H7 (cell line): ENCODE data around the gene ELL. TPM values are rescaled to one million over a fixed set of nuclear protein-coding genes. Genes with fewer than 3 reads are reported as not detected.

Source experiments
- DNase-seq: peaks from one replicate; pipeline ENCODE4 v3.0.0; 2012
- H3K27me3 ChIP-seq: 2 replicates; pipeline ENCODE4 v1.6.0; 2011; ENCODE audit warnings: mild to moderate bottlenecking, low read length; ENCODE audit not compliant: control insufficient read depth, insufficient read depth
- H3K36me3 ChIP-seq: replicated peaks from 2 replicates; pipeline ENCODE4 v1.5.1; 2011; ENCODE audit warnings: low read length; ENCODE audit not compliant: control insufficient read depth, insufficient read depth
- H3K4me3 ChIP-seq: 2 replicates; pipeline ENCODE4 v1.5.1; 2011; ENCODE audit warnings: low read depth, mild to moderate bottlenecking, control low read depth, low read length, moderate library complexity; ENCODE audit not compliant: insufficient read depth
- total RNA-seq: library from RNA; depleted of rRNA; stranded (reverse); fragments of >200 nt; shearing (Covaris generic); gene quantifications from 2 replicates; pipeline ENCODE4 v1.2.3, GENCODE V29; 2014

The ELL gene
- total RNA-seq, 1 experiment from 2014 or later = 17.0 TPM

GRCh38 chr19:18449552-18449951 is 72.3 kb downstream of the ELL start:
- Histone ChIP-seq H3K27me3 (no peaks in the 10 kb centered on the region), H3K4me3 (no peak overlapping the region), H3K36me3 (peaks cover 1% of the 10 kb centered on the region)
- DNase-seq = no peak

GRCh38 chr19:18446811-18447359 is 75.0 kb downstream of the ELL start:
- Histone ChIP-seq H3K4me3 (no peak overlapping the region), H3K27me3 (no peaks in the 10 kb centered on the region), H3K36me3 (peaks cover 1% of the 10 kb centered on the region)
- no peak for DNase-seq

GRCh38 chr19:18446145-18446810 is 75.6 kb downstream of the ELL start:
- no peak overlapping the region for H3K4me3 ChIP-seq
- H3K27me3 ChIP-seq = no peaks in the 10 kb centered on the region
- H3K36me3 ChIP-seq = peaks cover 1% of the 10 kb centered on the region
- no peak for DNase-seq

GRCh38 chr19:18445262-18445948 is 76.5 kb downstream of the ELL start:
- H3K36me3 ChIP-seq = peaks cover 1% of the 10 kb centered on the region
- H3K27me3 ChIP-seq = no peaks in the 10 kb centered on the region
- H3K4me3 ChIP-seq = no peak overlapping the region
- DNase-seq = no peak

- peaks cover 1% of the 10 kb centered on the region for H3K36me3 ChIP-seq
- H3K4me3 ChIP-seq = no peak overlapping the region
- DNase-seq = no peak
- no peaks in the 10 kb centered on the region for H3K27me3 ChIP-seq
Measured at GRCh38 chr19:18444513-18444912, 77.4 kb downstream of the ELL start.

GRCh38 chr19:18443831-18444230 is 78.0 kb downstream of the ELL start:
- DNase-seq = no peak
- Histone ChIP-seq H3K36me3 (peaks cover 1% of the 10 kb centered on the region), H3K4me3 (no peak overlapping the region), H3K27me3 (no peaks in the 10 kb centered on the region)

GRCh38 chr19:18443406-18443805 is 78.5 kb downstream of the ELL start:
- no peak for DNase-seq
- H3K4me3 ChIP-seq = no peak overlapping the region
- H3K27me3 ChIP-seq = no peaks in the 10 kb centered on the region
- peaks cover 1% of the 10 kb centered on the region for H3K36me3 ChIP-seq

- DNase-seq = no peak
- no peaks in the 10 kb centered on the region for H3K27me3 ChIP-seq
- peaks cover 1% of the 10 kb centered on the region for H3K36me3 ChIP-seq
- no peak overlapping the region for H3K4me3 ChIP-seq
Measured at GRCh38 chr19:18442941-18443340, 78.9 kb downstream of the ELL start.

- Histone ChIP-seq H3K27me3 (no peaks in the 10 kb centered on the region), H3K36me3 (peaks cover 1% of the 10 kb centered on the region), H3K4me3 (no peak overlapping the region)
- no peak for DNase-seq
Measured at GRCh38 chr19:18441804-18442788, 79.8 kb downstream of the ELL start.

GRCh38 chr19:18440936-18441803 is 80.7 kb downstream of the ELL start:
- Histone ChIP-seq H3K27me3 (no peaks in the 10 kb centered on the region), H3K4me3 (no peak overlapping the region), H3K36me3 (peaks cover 4% of the 10 kb centered on the region)
- DNase-seq = no peak

GRCh38 chr19:18440415-18440877 is 81.4 kb downstream of the ELL start:
- DNase-seq = peak; percentile 83
- no peaks in the 10 kb centered on the region for H3K27me3 ChIP-seq
- peaks cover 10% of the 10 kb centered on the region for H3K36me3 ChIP-seq
- no peak overlapping the region for H3K4me3 ChIP-seq

GRCh38 chr19:18439910-18440237 is 82.0 kb downstream of the ELL start:
- H3K27me3 ChIP-seq = no peaks in the 10 kb centered on the region
- DNase-seq = no peak
- peaks cover 10% of the 10 kb centered on the region for H3K36me3 ChIP-seq
- H3K4me3 ChIP-seq = no peak overlapping the region

- DNase-seq = peak; percentile 67
- no peaks in the 10 kb centered on the region for H3K27me3 ChIP-seq
- peaks cover 9% of the 10 kb centered on the region for H3K36me3 ChIP-seq
- H3K4me3 ChIP-seq = no peak overlapping the region
Measured at GRCh38 chr19:18439025-18439909, 82.6 kb downstream of the ELL start.
